ENCODE results near the gene CFL2. TPM values are rescaled to one million over a fixed set of nuclear protein-coding genes. Genes with fewer than 3 reads are reported as not detected.
"Not testable (repeated sequence)": the region's sequence is repeated elsewhere in the genome, so short reads cannot be mapped to it uniquely, and the experiment has no call there.

Gene CFL2
- 1,000 to 10,000 TPM in 2 of 10 donors, 100 to 1,000 TPM in 8; 482 to 1,171 (median 692) TPM for polyA plus RNA-seq (ENCODE audit: insufficient read length in 10 of 10)
- long read RNA-seq, donor 1, full-length matches to known transcripts: 202 of 281 reads
- long read RNA-seq, donor 1, partial matches to known transcripts: 64 of 281 reads
- long read RNA-seq, donor 1, other reads (novel, unspliced or antisense): 15 of 281 reads
- long read RNA-seq, donor 2, full-length matches to known transcripts: 221 of 298 reads
- long read RNA-seq, donor 2, partial matches to known transcripts: 58 of 298 reads
- long read RNA-seq, donor 2, other reads (novel, unspliced or antisense): 19 of 298 reads
- long read RNA-seq, donor 3: 0 reads
- long read RNA-seq, donor 4, full-length matches to known transcripts: 123 of 167 reads
- long read RNA-seq, donor 4, partial matches to known transcripts: 39 of 167 reads
- long read RNA-seq, donor 4, other reads (novel, unspliced or antisense): 5 of 167 reads
- long read RNA-seq, donor 5, full-length matches to known transcripts: 180 of 252 reads
- long read RNA-seq, donor 5, partial matches to known transcripts: 65 of 252 reads
- long read RNA-seq, donor 5, other reads (novel, unspliced or antisense): 7 of 252 reads
- long read RNA-seq, donor 6, full-length matches to known transcripts: 182 of 268 reads
- long read RNA-seq, donor 6, partial matches to known transcripts: 73 of 268 reads
- long read RNA-seq, donor 6, other reads (novel, unspliced or antisense): 13 of 268 reads
- long read RNA-seq, donor 7, full-length matches to known transcripts: 128 of 162 reads
- long read RNA-seq, donor 7, partial matches to known transcripts: 28 of 162 reads
- long read RNA-seq, donor 7, other reads (novel, unspliced or antisense): 6 of 162 reads
- long read RNA-seq, donor 8, full-length matches to known transcripts: 90 of 138 reads
- long read RNA-seq, donor 8, partial matches to known transcripts: 41 of 138 reads
- long read RNA-seq, donor 8, other reads (novel, unspliced or antisense): 7 of 138 reads
- long read RNA-seq, donor 9, full-length matches to known transcripts: 12 of 12 reads
- long read RNA-seq, donor 9, partial matches to known transcripts: 0 of 12 reads
- long read RNA-seq, donor 9, other reads (novel, unspliced or antisense): 0 of 12 reads

GRCh38 chr14:34714320-34715126 lies at the start of gene CFL2:
Gene CFL2, minus strand, starts transcription at chr14:34714593. Its CDS starts 53 bp downstream, at chr14:34714540.
- peak; percentile 78 to 92 (median 79) for DNase-seq

GRCh38 chr14:34755215-34755614 lies 40.8 kb upstream of the CFL2 start:
- DNase-seq: no peak

- DNase-seq: no peak
Observed at GRCh38 chr14:34754687-34755086, 40.3 kb upstream of the CFL2 start.

GRCh38 chr14:34750670-34751069 lies 36.3 kb upstream of the CFL2 start:
- no peak for DNase-seq

- no peak for DNase-seq
Observed at GRCh38 chr14:34750233-34750632, 35.8 kb upstream of the CFL2 start.

- DNase-seq: no peak
Observed at GRCh38 chr14:34749408-34749807, 35.0 kb upstream of the CFL2 start.

GRCh38 chr14:34742270-34743115 lies 28.1 kb upstream of the CFL2 start:
- DNase-seq: no peak

- DNase-seq: peak in 1 of 3 donors; percentile 9
Observed at GRCh38 chr14:34741840-34742239, 27.4 kb upstream of the CFL2 start.

GRCh38 chr14:34740139-34740538 lies 25.7 kb upstream of the CFL2 start:
- DNase-seq: not testable (repeated sequence)

- DNase-seq: not testable (repeated sequence)
Observed at GRCh38 chr14:34737079-34737478, 22.7 kb upstream of the CFL2 start.

GRCh38 chr14:34733245-34733644 lies 18.9 kb upstream of the CFL2 start:
- no peak for DNase-seq

GRCh38 chr14:34732802-34733201 lies 18.4 kb upstream of the CFL2 start:
- no peak for DNase-seq

GRCh38 chr14:34723867-34724266 lies 9.5 kb upstream of the CFL2 start:
- no peak for DNase-seq

- DNase-seq: peak; percentile 58 to 86 (median 68)
Observed at GRCh38 chr14:34722723-34723545, 8.5 kb upstream of the CFL2 start.

GRCh38 chr14:34721129-34721528 lies 6.7 kb upstream of the CFL2 start:
- DNase-seq: no peak

GRCh38 chr14:34718750-34719304 lies 4.4 kb upstream of the CFL2 start:
- peak in 1 of 3 donors; percentile 53 for DNase-seq

- peak in 2 of 3 donors; percentile 27 to 59 for DNase-seq
Observed at GRCh38 chr14:34715127-34715863, 902 bp upstream of the CFL2 start.

GRCh38 chr14:34713681-34714319 lies 593 bp downstream of the CFL2 start:
- peak; percentile 71 to 87 (median 78) for DNase-seq
